HG02852 (cell line): ENCODE results near the gene USP49.

Experiments
- ATAC-seq: cut with Tn5 transposase; IDR thresholded peaks from one replicate; pipeline ENCODE4 v1.9.1; 2021; ENCODE audit warnings: mild to moderate bottlenecking, moderate library complexity; ENCODE audit not compliant: unreplicated experiment

Gene USP49

GRCh38 chr6:41931792-41932191 is 36.6 kb upstream of the USP49 start:
- ATAC-seq = no peak

DNA sequence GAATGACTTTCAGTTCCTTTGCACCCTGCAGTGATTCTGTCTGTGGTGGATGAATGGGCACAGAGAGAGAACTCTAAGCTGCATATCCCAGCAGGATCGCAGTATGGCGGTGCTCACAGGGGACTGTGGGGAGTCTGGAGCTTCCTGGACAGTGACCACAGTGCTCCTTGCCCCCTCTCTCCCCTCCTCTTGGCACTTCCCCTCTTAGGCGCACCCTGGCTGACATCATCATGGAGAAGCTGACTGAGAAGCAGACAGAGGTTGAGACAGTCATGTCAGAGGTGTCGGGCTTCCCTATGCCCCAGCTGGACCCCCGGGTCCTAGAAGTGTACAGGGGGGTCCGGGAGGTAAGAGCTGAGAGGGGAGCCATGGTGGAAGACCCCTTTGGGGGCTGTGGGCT is 34.7 kb upstream of the USP49 start:
- ATAC-seq = no peak

GRCh38 chr6:41927253-41927652 is 32.1 kb upstream of the USP49 start:
- ATAC-seq = no peak

DNA sequence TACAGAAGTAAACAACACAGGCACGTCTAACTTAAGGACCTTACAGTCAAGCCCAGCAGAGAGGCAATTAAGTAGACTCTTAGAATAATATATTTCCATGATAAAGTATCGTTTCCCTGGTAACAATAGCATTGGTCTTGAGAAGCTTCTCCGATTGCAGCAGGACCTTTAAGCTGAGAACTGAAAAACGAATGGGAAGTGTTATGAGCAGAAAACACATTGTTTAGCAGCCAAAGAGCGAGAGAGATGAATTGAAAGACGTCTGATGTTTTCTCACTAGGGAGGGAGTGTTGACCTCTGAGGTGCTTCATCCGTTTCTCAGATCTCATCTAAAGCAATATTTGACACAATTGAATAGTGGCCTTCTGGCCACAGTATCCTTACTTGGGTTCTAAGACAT is 27.0 kb upstream of the USP49 start:
- ATAC-seq = no peak

- ATAC-seq = peak; percentile 13
Observed at GRCh38 chr6:41921712-41921998, 26.5 kb upstream of the USP49 start.

DNA sequence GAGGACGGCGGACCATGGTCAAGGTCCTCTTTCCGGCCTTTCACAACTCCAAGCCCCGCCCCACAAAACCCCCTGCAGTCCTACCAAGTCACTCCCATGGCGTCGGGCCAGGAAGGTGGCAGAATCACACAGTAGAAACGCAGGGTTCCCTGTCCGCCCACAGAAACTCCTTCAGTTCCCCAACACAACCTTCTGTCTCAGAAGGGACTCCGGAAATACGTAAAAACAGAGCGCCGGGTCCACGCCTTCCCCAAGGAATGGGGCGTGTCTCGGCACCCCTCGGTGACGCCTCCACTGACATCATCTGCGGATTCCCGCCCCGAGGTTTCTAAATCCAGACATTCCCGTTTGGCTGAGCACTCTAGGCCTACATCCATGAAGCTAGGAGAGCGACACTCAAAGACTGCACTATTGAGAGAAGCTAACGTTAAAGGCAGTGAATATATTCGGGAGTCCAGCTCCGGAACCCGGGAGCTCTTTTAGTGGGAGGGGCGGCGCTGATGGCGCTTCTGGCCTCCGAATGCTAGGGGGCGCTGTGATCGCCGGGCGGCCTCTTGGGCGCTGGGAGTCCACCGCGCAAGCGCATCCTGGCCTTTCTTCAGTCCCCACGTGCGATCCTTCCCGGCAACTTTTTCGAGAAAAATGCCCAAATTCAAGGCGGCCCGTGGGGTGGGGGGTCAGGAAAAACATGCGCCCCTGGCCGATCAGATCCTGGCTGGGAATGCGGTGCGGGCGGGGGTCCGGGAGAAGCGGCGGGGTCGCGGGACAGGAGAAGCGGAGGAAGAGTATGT is 25.9 kb upstream of the USP49 start, which contains the start of the genes BYSL and MED20:
Gene BYSL, plus strand, starts transcription at position 579 of the 791 bp plus-strand sequence. Its CDS starts 64 bp downstream, at position 643.
Gene MED20, minus strand, starts transcription at position 219 of the 791 bp plus-strand sequence. Its CDS starts 121 bp downstream, at position 98.
- peak; percentile 83 for ATAC-seq

DNA sequence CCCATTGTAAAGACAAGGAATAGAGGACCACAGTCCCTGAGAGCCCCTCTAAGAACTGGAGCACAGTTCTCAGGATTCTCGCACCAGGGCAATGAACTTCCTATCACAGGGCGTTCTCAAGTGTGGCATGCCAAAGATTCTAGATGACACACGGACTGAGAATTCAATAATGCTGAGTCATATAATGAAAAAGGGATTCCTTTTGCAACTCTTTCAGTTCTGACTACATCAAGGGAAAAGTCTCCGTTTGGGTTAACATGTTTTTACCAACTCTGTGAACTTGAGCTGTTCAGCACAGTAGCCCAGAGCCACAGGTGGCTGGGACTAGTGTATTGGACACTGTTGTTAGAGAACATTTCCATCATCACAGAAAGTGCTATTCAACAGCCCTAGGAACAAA is 22.4 kb upstream of the USP49 start:
- no peak for ATAC-seq

DNA sequence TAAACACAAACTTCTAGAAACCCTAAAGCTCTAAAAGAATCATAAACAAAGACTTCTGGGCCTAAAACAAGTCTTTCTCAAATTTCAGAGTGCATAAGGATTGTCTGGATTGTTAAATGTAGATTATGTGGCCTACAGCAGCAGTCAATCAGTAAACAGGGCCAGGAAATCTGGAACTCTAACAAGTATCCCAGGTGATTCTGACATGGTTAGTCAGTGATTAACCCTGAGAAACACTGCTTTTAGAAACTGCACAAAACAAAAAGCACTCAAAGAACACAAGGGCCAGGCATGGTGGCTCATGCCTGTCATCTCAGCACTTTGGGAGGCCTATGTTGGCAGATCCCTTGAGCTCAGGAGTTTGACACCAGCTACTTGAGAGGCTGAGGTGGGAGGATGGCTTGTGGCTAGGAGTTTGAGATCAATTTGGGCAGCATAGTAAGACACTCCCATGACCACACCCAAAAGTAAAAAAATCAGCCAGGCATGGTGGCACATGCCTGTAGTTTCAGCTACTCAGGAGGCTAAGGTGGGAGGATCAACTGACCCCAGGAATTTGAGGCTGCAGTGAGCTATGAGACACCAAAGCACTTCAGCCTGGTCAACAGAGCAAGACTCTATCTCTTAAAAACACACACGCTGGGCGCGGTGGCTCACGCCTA is 19.8 kb upstream of the USP49 start:
- ATAC-seq = no peak

- no peak for ATAC-seq
Observed at GRCh38 chr6:41914343-41914742, 19.2 kb upstream of the USP49 start.

DNA sequence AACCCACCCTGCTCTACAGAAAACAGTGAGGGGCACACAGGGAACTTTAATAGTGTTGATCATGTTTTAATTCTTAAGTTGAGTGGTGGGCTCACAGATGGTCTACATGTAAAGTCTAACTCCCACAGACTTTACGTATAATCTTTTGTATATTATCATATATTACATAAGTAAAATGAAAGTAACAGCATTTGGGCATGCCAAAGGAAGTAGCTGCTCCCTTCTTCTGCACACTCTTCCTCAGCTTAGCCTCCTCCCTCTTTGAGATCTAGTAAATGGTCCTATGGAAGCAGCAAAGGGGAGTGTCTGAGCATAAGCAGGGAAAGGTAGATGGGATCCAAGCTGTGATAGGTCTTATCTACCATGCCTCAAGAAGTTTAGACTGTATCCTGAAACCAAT is 14.6 kb upstream of the USP49 start:
- no peak for ATAC-seq

DNA sequence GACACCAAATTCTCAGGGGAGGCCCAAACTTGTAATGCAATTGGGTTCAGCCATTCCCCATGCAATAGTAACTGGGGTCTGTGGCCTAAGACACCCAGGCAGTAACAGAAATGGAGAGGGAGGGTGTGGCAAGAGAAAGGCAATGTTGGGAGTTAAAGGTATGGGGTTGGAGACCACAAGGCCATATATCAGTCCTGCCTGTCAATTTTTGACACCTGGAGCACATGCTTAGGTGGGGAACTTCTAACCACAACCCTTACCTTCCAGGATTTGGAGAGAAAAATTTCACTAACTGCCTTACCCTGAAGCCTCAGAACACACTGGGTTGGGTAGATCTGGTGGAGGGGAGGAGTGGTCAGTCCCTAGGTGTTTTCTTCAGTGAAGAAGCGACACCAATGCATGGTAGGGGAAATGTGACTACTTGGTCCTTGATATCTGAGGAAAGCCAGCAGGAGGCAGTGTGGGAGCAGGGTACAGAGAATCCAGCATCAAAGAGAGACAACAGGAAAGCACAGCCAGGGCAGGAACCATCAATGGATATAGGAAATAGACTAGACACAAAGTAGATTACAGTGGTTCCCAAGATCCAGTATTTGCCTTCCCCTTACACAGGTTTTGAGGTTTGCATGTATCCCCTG is 6.8 kb upstream of the USP49 start:
- ATAC-seq = no peak

- ATAC-seq = no peak
Observed at GRCh38 chr6:41900861-41901260, 5.7 kb upstream of the USP49 start.

DNA sequence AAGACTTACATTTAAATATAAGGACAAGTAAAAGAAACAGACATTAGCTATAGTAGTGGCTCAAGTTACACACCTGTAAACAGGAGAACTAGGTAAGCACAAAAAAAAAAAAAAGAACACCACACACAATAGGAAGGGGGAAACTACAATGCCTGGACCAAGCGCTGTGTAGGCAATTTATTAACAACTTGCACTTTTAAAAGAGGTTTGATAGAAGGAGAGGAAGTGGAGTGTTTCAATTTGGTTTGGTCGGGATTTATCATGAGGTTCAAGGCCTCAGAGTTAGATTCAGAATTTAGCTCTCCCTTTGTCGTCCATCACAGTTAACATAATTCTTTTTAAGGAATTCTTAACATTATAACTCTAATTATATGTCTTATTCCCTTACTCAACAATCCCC is 1.1 kb upstream of the USP49 start:
- no peak for ATAC-seq

GRCh38 chr6:41894366-41895299 is 542 bp downstream of the USP49 start:
- peak; percentile 27 for ATAC-seq

- no peak for ATAC-seq
Observed at GRCh38 chr6:41892921-41893564, 2.1 kb downstream of the USP49 start.

DNA sequence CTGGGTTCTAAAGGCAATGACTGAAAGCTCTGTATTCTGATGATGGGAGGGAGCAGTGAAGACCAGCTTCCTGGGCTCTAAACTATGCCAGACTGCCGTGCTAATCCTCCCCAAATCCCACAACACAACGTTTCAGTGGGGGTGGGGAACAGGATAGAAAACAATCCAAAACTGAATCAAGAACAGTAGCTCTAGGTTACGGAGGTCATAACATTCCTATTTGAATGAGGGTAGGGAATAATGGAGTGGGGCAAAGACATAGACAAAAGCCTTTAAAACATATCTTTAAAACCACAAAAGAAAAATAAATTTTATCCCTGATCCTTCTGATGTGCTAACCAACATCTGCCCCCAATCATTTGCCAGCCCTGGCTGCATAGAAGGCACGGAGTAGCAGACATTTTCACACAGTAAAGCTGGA is 7.8 kb downstream of the USP49 start:
- ATAC-seq = no peak

GRCh38 chr6:41885930-41886329 is 9.2 kb downstream of the USP49 start:
- ATAC-seq = no peak

GRCh38 chr6:41884957-41885356 is 10.2 kb downstream of the USP49 start:
- no peak for ATAC-seq

GRCh38 chr6:41881506-41881905 is 13.7 kb downstream of the USP49 start:
- no peak for ATAC-seq

GRCh38 chr6:41878961-41879405 is 16.2 kb downstream of the USP49 start:
- ATAC-seq = no peak
